Fibroblast of gingiva (primary cell): ENCODE data around the gene SFTPA2.
A peak's percentile ranks its signal among the peaks of the same experiment; 100 is the strongest.
"Not testable (repeated sequence)": the region's sequence is repeated elsewhere in the genome, so short reads cannot be mapped to it uniquely, and the experiment has no call there.

Experiments
- DNase-seq: peaks from one replicate; pipeline ENCODE4 v3.0.0-alpha.2; 2011; ENCODE audit warnings: low read depth

Gene SFTPA2

DNA sequence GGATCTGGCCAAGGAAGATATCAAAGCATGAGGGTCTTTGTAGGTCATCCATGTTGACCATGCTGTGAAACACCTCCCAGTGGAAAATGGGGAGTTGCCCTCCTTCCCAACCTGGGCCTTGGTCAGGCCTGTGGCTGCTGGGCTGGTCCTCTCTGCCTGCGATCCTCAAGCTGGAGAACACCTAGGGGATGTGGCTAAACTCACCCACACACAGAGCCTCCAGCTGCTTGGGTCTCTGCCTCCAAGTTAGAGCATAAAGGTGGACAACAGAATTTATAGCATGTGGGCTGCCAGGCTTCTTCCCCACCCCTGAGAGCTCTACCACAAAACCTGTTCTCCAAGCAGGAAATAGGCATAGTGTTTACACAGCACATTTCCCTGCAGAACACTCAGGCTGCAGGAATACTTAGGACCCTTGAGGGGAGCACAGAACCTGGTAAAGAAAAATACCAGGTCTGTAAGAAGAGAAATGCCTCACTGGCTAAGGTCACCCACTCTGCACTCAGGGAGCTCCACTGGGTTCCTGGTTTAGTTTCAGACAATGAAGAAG, at the start of gene SFTPA2:
Gene SFTPA2, minus strand, starts transcription at position 248 of the 550 bp plus-strand sequence. CDS start 924 bp downstream, outside the sequence.
- no peak for DNase-seq

GRCh38 chr10:79608505-79609375, 48.5 kb upstream of the SFTPA2 start:
- DNase-seq, result no peak

DNA sequence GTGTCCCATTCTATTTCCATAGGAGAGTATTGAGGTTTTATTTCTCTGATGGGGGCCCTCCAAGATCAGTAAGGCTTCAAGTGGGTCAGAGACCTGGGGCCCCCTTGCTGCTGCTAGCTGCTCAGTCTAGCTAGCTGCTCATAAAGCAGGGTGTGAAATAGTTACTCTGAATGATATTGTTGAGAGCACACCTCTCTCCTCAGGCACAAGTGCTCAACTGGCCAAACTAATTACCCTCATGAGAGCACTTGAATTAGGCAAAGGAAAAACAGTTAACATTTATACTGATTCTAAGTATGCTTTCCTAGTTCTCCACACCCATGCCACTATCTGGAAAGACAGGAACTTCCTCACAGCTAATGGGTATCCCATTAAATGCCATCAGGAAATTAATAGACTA, 45.1 kb upstream of the SFTPA2 start:
- DNase-seq, result no peak

DNA sequence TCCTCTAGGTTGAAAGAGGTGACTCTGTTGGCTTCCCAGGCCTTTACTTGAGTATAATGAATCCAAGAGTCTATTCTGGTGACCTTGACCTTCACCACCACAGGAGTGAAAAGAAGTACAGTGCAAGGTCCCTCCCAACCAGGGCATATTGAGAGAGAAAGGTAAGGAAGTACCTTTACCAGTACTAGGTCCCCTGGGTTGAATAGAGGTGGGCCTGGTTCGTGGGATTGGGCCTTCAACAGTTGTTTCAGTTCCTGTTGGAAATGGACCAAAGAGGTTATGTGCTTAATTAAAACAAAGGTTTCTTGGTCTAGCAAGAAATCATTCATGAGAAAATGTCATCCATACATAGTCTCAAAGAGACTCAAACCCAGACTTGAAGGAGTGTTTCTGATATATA, 44.1 kb upstream of the SFTPA2 start:
- DNase-seq, result no peak

DNA sequence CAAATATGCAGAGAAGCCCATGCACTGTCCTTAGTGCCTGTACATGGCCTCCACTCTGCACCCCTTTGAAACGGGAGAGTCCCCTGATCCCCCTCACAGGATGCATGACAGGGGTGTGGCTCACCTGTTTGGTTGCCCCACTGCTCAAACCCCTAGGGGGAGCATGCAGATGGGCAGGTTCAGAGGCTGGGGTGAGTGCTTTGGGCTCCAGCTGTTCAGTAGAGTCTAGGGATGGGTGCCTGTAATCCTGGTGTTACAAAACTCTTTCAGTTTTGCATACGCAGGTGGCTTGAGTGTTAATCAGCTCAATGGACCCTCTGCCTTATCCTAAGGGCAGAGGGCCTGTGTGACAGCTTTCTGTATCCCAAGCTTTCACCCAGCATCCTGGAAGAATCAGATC, 42.7 kb upstream of the SFTPA2 start:
- no peak for DNase-seq

GRCh38 chr10:79601939-79602338, 41.7 kb upstream of the SFTPA2 start:
- no peak for DNase-seq

GRCh38 chr10:79599644-79600043, 39.4 kb upstream of the SFTPA2 start:
- DNase-seq, result not testable (repeated sequence)

DNA sequence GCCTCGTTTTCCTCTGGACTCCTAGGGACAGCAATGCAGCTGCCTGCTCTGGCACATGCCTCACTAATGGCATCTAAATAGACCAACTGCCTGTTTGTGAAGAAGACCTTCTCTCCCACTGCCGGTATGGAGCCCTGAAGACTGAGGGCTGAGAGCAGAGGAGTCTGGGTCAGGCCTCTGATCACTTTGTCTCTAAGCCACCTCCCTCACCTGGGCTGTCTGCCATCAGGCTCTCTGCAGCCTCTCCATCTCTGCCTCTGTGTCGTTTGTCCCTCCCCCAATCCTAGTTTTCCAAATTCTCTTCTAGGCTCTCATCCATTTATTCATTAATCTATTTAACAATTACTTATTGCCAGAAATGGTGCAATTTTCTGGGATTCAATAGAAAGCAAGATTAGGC, 35.3 kb upstream of the SFTPA2 start:
- DNase-seq, result no peak

- not testable (repeated sequence) for DNase-seq
These were observed 34.4 kb upstream of the SFTPA2 start for GRCh38 chr10:79594565-79594964.

- no peak for DNase-seq
These were observed 33.2 kb upstream of the SFTPA2 start for GRCh38 chr10:79593377-79593776.

DNA sequence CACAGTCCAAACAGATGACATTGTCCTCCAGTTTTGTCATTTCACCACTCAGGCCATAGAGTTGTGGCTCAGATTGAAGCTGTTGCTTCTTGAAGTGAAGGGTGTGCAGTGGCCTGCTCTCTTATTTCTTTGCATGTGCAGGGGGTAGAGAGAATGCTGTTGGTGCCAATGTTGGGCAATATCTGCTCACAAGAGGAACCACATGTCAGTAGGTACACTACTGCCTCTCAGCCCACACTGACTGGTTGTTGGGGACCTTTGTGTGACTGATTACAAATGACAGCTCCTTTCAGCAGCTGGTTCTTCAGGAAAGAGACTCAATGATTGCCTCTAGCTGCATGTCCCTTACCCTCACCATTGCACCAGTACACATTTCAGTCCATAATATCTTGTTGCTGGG, 28.6 kb upstream of the SFTPA2 start:
- DNase-seq, result no peak

DNA sequence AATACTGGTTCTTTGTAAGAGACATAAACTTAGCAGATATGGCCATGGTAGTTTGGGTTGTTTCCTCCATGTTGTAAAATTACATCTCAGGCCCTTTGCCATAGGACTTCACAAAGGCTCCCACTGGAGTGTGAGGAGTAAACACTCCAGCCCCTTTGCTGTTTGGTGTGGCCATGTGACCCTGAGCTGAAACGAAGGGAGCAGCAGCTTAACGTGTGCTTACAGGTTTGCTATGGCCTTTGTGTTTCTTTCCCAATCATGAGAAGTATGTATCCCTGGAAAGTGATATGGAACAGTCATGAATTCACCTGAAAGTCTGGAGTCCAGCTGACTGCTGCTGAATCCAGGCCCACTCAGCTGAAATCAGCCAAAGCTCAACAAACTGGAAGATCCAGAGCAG, 26.7 kb upstream of the SFTPA2 start:
- no peak for DNase-seq

GRCh38 chr10:79585870-79586527, 25.8 kb upstream of the SFTPA2 start:
- no peak for DNase-seq

DNA sequence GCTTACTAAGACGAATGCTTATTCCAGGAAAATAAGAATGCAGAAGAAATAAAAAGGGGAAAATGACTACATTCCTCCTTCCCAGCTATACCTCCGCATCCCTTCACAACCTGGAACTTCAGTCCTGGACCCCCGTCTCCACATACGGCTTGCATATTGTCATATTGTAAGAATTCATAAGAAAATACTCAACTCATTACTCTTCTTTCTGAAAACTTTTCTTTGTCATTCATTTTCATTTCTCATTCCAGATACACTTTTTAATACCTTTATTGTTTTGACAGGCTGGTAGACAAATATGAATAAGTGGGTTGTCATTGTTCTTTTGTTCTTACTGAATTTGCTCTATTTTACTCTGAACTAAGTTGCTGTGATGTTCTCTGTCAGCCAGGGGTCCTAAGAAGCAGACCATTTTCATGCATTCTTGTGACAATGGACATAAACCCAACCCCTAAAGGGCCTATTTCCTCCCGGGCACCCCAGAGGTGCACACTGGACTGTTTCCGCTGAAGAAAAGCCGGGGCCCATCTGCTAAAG, 23.3 kb upstream of the SFTPA2 start:
- DNase-seq, result no peak

GRCh38 chr10:79582954-79583353, 22.7 kb upstream of the SFTPA2 start:
- DNase-seq, result not testable (repeated sequence)

- DNase-seq, result no peak
These were observed 21.9 kb upstream of the SFTPA2 start for GRCh38 chr10:79582096-79582495.

DNA sequence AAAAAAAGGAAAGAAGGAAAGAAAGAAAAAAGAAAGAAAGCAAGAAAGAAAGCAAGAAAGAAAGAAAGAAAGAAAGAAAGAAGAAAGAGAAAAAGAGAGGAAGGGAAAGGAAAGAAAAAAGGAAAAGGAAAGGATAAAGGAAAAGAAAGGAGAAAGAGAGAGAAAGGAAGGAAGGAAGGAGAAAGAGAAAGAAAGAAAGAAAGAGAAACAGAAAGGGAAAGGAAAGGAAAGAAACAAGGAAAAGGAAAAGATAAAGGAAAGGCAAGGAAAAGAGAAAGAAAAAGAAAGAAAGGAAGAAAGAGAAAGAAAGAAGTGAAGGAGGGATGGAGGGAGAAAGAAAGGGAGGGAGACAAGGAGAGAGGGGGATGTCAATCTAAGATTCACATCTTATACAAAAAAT, 20.8 kb upstream of the SFTPA2 start:
- no peak for DNase-seq

DNA sequence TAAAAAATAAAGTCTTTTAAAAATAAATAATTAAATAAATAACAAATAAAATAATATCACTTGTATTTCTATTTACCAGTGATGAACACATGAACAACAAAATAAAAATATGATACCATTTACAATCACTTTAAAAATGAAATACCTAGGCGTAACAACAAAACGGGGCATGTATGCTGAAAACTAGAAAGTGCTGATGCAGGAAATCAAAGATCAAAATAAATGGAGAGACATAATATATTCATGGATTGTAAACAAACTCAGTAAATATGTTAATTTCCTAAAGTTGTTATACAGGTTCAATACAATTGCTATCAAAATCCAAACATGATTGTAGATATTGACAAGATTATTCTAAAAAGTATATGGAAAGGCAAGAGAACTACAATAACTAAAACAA, 19.2 kb upstream of the SFTPA2 start:
- DNase-seq, result no peak

DNA sequence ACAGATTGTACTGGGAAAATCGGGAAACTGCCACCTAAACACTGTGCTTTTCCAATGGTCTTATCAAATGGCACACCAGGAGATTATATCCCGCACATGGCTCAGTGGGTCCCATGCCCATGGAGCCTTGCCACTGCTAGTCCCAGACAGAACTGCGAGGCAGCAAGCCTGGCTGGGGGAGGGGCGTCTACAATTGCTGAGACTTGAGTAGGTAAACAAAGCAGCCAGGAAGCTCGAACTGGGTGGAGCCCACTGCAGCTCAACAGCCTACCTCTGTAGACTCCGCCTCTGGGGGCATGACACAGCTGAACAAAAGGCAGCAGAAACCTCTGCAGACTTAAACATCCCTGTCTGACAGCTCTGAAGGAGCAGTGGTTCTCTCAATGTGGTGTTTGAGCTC, 10.4 kb upstream of the SFTPA2 start:
- DNase-seq, result not testable (repeated sequence)

GRCh38 chr10:79563426-79563825, 3.2 kb upstream of the SFTPA2 start:
- DNase-seq, result no peak

DNA sequence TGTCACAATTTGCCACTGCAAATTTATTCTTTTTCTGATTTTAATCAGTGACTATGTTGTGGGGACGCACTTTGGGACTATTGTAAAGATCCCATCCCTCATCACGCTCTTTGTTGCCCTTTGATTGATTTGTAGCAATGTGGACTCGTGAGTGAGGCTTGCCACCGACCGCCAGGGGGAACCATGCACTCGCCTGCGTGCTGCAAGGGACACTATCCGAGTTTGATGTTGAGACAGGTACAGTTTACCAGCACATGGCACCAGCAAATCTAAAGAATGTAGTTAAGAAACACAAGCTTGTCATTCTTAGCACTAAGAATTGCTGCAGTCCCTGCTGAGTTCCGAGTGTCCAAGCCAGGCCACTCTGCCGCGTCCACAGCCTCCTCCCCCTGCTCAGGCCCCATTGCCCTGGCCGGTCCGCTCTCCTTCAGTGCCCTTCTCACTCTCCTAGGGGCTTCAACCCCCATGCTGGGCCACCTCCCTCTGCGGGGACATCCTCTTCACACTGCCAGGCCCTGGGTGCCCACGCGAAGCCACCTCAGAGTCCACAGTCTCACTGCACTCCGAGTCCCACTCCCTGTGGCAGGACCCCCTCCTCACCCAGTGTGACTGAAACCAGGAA, 2.0 kb upstream of the SFTPA2 start:
- peak; percentile 45 for DNase-seq

- DNase-seq, result no peak
These were observed 1.1 kb upstream of the SFTPA2 start for GRCh38 chr10:79561257-79561656.
